Tibial artery (tissue), 4 donors: Measurements from ENCODE around the gene KRT85.

Source experiments
- DNase-seq, 2 donors: peaks; one replicate each; pipeline ENCODE4 v3.0.0-alpha.2; 2019
- H3K27ac ChIP-seq, 2 donors: fragments of 200-600 bp; sonication (generic) in 1 of 2; 1 replicate in 1 of 2; 2 replicates in 1 of 2; pipeline ENCODE4 v1.5.1; 2018 to 2019; ENCODE audit warnings: mild to moderate bottlenecking in 1 of 2
- H3K27me3 ChIP-seq, 2 donors: fragments of 200-600 bp; sonication (generic) in 1 of 2; one replicate each; pipeline versions ENCODE4 v1.5.1 to v1.6.0; 2016 to 2019
- H3K36me3 ChIP-seq, 3 donors: fragments of 200-600 bp; sonication (generic) in 2 of 3; one replicate each; pipeline ENCODE4 v1.5.1; 2016 to 2019; ENCODE audit warnings: mild to moderate bottlenecking in 2 of 3
- H3K4me1 ChIP-seq, 4 donors: fragments of 200-600 bp; sonication (generic) in 2 of 4; 1 replicate in 3 of 4; 2 replicates in 1 of 4; pipeline ENCODE4 v1.5.1; 2016 to 2019
- H3K4me3 ChIP-seq, 2 donors: fragments of 200-600 bp; sonication (generic) in 1 of 2; 1 replicate in 1 of 2; 2 replicates in 1 of 2; pipeline ENCODE4 v1.5.1; 2018 to 2019; ENCODE audit warnings: mild to moderate bottlenecking in 2 of 2
- H3K9me3 ChIP-seq, 3 donors: fragments of 200-600 bp; sonication (generic) in 1 of 3; one replicate each; pipeline ENCODE4 v1.5.1; 2016 to 2019
- CTCF ChIP-seq, 2 experiments: fragments of 200-600 bp in 1 of 2; fragments of 450-650 bp in 1 of 2; IDR thresholded peaks; one replicate each; pipeline ENCODE4 v1.5.1; 2017 to 2019; ENCODE audit warnings: antibody characterized with exemption in 2 of 2, mild to moderate bottlenecking in 1 of 2, moderate library complexity in 1 of 2
- intact Hi-C: fragments of 100-400 bp; cut with DNase I; formaldehyde crosslinking; loops from one replicate; pipeline ENCODE4 v1.15.0; 2023; ENCODE audit warnings: low total_unique reads

The KRT85 gene

DNA sequence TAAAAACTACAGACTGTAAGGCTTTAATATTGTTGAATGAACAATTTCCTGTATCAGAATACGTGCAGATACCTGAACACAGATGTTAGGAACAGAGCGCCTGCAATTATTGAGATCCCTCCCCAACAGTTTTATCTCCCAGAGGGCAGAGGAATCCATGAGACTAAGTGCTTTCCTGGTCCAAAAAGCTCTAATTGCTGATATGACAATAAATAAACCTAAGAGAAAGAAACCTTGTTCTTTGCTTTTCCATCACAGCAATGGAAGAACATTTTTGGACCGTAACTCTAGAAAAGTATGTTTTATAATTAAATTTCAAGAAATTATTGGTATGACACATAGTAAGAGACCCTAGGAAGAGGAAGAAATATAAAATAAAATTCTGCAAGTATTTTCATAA is 33.1 kb downstream of the KRT85 start:
- Histone ChIP-seq H3K4me1 (no peaks in the 10 kb centered on the region), H3K36me3 (no peaks in the 10 kb centered on the region), H3K27me3 (no peaks in the 10 kb centered on the region), H3K27ac (no peak overlapping the region), H3K4me3 (no peak overlapping the region), H3K9me3 (peaks cover 0 to 9% (median 0%) of the 10 kb centered on the region in 3 donors)
- no peak for TF ChIP-seq CTCF (IDR thresholded peaks at IDR 0.05)
- intact Hi-C loops, result no loop called here
- no peak for DNase-seq

DNA sequence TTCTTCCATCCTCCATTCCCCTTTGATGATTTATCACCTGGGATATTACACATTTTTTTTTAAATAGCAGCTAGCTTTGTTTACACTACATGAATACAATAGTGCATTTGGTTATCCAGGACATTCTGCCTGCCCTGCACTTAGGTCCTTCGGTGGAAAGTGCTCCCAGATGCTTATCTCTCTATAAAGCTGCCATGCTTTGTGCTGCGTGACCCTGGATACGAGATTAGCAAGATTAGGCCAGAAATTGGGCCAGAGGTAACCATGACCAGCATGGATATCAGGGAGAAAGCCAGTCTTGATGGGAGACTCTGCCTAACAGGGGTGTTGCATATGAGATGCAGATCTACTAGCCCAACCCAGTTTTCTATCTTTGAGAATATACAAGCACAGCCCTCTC is 34.0 kb downstream of the KRT85 start:
- intact Hi-C loops, result no loop called here

DNA sequence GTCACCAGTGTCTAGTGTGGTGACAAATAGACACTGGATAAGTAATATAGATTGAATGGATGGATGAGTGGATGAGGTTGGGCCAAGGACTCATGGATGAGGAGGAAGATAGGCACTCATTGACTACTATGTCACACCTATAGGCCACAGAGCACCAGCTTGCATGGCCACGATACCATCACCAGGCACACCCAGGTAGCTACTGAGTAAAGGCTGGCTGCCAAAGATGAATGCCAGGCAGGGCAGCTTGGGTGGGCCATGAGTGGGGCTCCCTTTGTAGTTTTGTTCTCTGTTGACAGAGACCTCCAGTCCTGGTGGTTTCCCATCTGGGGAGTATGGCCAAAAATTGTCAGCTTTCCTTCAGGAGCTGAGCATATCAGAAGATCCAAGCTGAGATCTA is 34.9 kb downstream of the KRT85 start:
- TF ChIP-seq CTCF (IDR thresholded peaks at IDR 0.05), result no peak
- peaks cover 0 to 9% (median 0%) of the 10 kb centered on the region in 3 donors for H3K9me3 ChIP-seq
- no peaks in the 10 kb centered on the region for H3K27me3 ChIP-seq
- H3K4me1 ChIP-seq, result peaks cover 0 to 8% (median 2%) of the 10 kb centered on the region in 4 donors
- intact Hi-C loops, result no loop called here
- H3K4me3 ChIP-seq, result no peak overlapping the region
- no peak overlapping the region for H3K27ac ChIP-seq
- H3K36me3 ChIP-seq, result no peaks in the 10 kb centered on the region
- DNase-seq, result peak in 1 of 2 donors; percentile 27

More for the DNA sequence above, 34.0 kb downstream of the KRT85 start:
- H3K9me3 ChIP-seq, result peaks cover 0 to 9% (median 0%) of the 10 kb centered on the region in 3 donors
- DNase-seq, result peak in 1 of 2 donors; percentile 6
- no peak overlapping the region for H3K27ac ChIP-seq
- H3K4me3 ChIP-seq, result no peak overlapping the region
- no peak for TF ChIP-seq CTCF (IDR thresholded peaks at IDR 0.05)
- H3K36me3 ChIP-seq, result no peaks in the 10 kb centered on the region
- H3K27me3 ChIP-seq, result no peaks in the 10 kb centered on the region
- H3K4me1 ChIP-seq, result no peaks in the 10 kb centered on the region

- Histone ChIP-seq H3K27me3 (no peaks in the 10 kb centered on the region), H3K27ac (no peak overlapping the region), H3K4me3 (no peak overlapping the region), H3K4me1 (peaks cover 0 to 8% (median 5%) of the 10 kb centered on the region in 4 donors), H3K36me3 (no peaks in the 10 kb centered on the region), H3K9me3 (peaks cover 0 to 9% (median 0%) of the 10 kb centered on the region in 3 donors)
- intact Hi-C loops, result no loop called here
- peak in 1 of 2 donors; percentile 20 for DNase-seq
- TF ChIP-seq CTCF (IDR thresholded peaks at IDR 0.05), result no peak
Observed at GRCh38 chr12:52331833-52332232, 35.4 kb downstream of the KRT85 start.

GRCh38 chr12:52331039-52331438 is 36.2 kb downstream of the KRT85 start:
- Histone ChIP-seq H3K27ac (no peak overlapping the region), H3K4me3 (no peak overlapping the region), H3K36me3 (no peaks in the 10 kb centered on the region), H3K27me3 (no peaks in the 10 kb centered on the region), H3K9me3 (peaks cover 0 to 6% (median 0%) of the 10 kb centered on the region in 3 donors), H3K4me1 (peaks cover 0 to 12% (median 5%) of the 10 kb centered on the region in 4 donors)
- TF ChIP-seq CTCF (IDR thresholded peaks at IDR 0.05), result no peak
- intact Hi-C loops, result no loop called here
- DNase-seq, result peak in 1 of 2 donors; percentile 7
